Testis (tissue), 3 donors: ENCODE results near the gene PLPP2. TPM values are rescaled to one million over a fixed set of nuclear protein-coding genes. Genes with fewer than 3 reads are reported as not detected.

Experiments used
- DNase-seq: peaks from one replicate; pipeline ENCODE4 v3.0.0-alpha.2; 2019
- H3K27ac ChIP-seq, 2 donors: fragments of 200-600 bp; sonication (generic); one replicate each; pipeline ENCODE4 v1.5.1; 2019
- H3K27me3 ChIP-seq: fragments of 200-600 bp; sonication (generic); one replicate; pipeline ENCODE4 v1.5.1; 2019
- H3K36me3 ChIP-seq: fragments of 200-600 bp; sonication (generic); one replicate; pipeline ENCODE4 v1.5.1; 2017; ENCODE audit warnings: low read depth; ENCODE audit errors: missing control alignments
- H3K4me1 ChIP-seq: fragments of 200-600 bp; sonication (generic); one replicate; pipeline ENCODE4 v1.5.1; 2019
- H3K4me3 ChIP-seq, 2 donors: fragments of 200-600 bp; sonication (generic); one replicate each; pipeline ENCODE4 v1.5.1; 2017 to 2019
- H3K9me3 ChIP-seq: fragments of 200-600 bp; sonication (generic); one replicate; pipeline ENCODE4 v1.5.1; 2017
- POLR2A ChIP-seq: fragments of 450-650 bp; IDR thresholded peaks from one replicate; pipeline ENCODE4 v1.6.1; 2017; ENCODE audit warnings: antibody characterized with exemption, mild to moderate bottlenecking, moderate library complexity
- WGBS, 2 donors: methylation state at CpG; one replicate each; pipeline ENCODE4 v1.1.5; 2018; 5-methylcytosine and 5-hydroxymethylcytosine counted together
- intact Hi-C: fragments of 100-400 bp; cut with DNase I; formaldehyde crosslinking; loops from one replicate; pipeline ENCODE4 v1.15.1; 2023; ENCODE audit warnings: low total_unique reads
- polyA plus RNA-seq: library from polyadenylated mRNA; stranded (reverse); fragments of 350-450 nt; fragmentation: Illumina TruSeq; extraction: RNeasy Lipid Tissue Mini Kit (QIAGEN cat#74804); gene quantifications from one replicate; pipeline ENCODE4 v1.2.3, GENCODE V29; 2014; ENCODE audit warnings: low read depth, low replicate concordance; ENCODE audit not compliant: insufficient read depth
- total RNA-seq, 2 donors: library from RNA; depleted of rRNA; stranded (reverse); fragments of >200 nt; gene quantifications; one replicate each; pipeline ENCODE4 v1.2.3, GENCODE V29; 2016
- TF ChIP-seq, protein P1 (sequence below), 3 experiments: fragments of 450-650 bp in 2 of 3; fragments of 200-600 bp in 1 of 3; sonication (generic) in 1 of 3; IDR thresholded peaks; one replicate each; pipeline ENCODE4 v1.5.1; 2016 to 2019; ENCODE audit warnings: antibody characterized with exemption in 3 of 3, mild to moderate bottlenecking in 2 of 3, moderate library complexity in 1 of 3

Gene PLPP2
- total and polyA plus RNA-seq, 3 donors from 2014 or later = 12.0 to 21.4 (median 18.1) TPM

DNA sequence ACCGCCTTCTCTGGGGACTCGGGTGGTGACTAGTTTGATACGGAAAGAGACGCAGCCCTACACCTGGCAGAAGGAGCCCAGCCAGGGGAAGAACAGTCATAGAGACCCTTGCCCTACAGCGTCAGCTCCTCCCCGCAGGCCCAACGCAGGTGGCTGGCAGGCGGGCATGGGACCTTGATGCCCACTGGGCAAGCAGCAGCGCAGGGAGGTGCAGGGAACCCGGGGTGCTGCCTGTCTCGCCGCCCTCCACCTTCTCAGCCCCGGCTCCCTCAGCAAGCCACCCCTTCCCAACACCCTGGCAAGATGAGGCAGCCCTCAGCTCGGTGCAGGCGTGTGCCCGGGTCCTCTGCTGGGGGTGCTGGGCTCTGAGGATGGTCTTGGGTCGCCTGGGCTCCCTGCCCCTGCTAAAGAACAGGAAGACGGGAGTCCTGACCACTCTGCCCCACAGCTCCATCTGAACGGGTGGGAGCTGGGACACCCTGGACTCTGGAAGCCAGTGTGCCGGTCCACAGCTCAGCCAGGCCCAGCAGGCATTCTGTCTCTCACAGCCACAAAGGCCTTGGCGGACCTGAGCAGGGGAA is 44.4 kb upstream of the PLPP2 start:
- H3K27me3 ChIP-seq = no peaks in the 10 kb centered on the region
- no peak overlapping the region for H3K27ac ChIP-seq
- 86 to 97% methylated on average over 6 to 20 of the region's 21 CpGs for WGBS, 2 donors
- DNase-seq = no peak
- H3K36me3 ChIP-seq = no peaks in the 10 kb centered on the region
- H3K4me3 ChIP-seq = no peak overlapping the region
- TF ChIP-seq POLR2A = no peak
- TF ChIP-seq, protein P1, sequence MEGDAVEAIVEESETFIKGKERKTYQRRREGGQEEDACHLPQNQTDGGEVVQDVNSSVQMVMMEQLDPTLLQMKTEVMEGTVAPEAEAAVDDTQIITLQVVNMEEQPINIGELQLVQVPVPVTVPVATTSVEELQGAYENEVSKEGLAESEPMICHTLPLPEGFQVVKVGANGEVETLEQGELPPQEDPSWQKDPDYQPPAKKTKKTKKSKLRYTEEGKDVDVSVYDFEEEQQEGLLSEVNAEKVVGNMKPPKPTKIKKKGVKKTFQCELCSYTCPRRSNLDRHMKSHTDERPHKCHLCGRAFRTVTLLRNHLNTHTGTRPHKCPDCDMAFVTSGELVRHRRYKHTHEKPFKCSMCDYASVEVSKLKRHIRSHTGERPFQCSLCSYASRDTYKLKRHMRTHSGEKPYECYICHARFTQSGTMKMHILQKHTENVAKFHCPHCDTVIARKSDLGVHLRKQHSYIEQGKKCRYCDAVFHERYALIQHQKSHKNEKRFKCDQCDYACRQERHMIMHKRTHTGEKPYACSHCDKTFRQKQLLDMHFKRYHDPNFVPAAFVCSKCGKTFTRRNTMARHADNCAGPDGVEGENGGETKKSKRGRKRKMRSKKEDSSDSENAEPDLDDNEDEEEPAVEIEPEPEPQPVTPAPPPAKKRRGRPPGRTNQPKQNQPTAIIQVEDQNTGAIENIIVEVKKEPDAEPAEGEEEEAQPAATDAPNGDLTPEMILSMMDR (IDR thresholded peaks at IDR 0.05) = no peak
- intact Hi-C loops = no loop called here
- H3K9me3 ChIP-seq = no peaks in the 10 kb centered on the region
- peaks cover 4% of the 10 kb centered on the region for H3K4me1 ChIP-seq

DNA sequence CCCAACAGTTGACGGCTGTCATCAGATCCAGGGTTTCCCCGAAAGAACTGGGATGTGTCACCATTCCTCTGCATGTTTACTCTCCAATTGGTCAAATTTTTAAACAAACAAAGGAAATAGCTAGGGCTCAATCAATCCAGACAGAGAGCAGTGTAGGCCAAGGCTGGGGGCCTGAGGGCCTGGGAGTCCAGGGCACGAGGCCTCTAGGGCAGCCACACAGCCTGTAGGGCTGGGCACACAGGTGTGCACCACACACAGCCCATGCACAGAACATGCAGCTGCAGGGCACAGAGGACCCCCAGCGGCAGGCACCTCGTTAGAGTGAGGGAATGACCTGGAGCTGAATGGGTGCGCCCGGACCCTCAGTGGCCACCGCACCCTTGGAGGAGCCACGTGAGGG is 43.9 kb upstream of the PLPP2 start:
- peaks cover 4% of the 10 kb centered on the region for H3K4me1 ChIP-seq
- H3K9me3 ChIP-seq = no peaks in the 10 kb centered on the region
- no peaks in the 10 kb centered on the region for H3K27me3 ChIP-seq
- H3K27ac ChIP-seq = no peak overlapping the region
- no peak for DNase-seq
- no peak for TF ChIP-seq POLR2A
- TF ChIP-seq, protein P1 (IDR thresholded peaks at IDR 0.05) = no peak
- intact Hi-C loops = no loop called here
- no peak overlapping the region for H3K4me3 ChIP-seq
- no peaks in the 10 kb centered on the region for H3K36me3 ChIP-seq
- 84 to 97% methylated on average over 7 to 9 of the region's 9 CpGs for WGBS, 2 donors

DNA sequence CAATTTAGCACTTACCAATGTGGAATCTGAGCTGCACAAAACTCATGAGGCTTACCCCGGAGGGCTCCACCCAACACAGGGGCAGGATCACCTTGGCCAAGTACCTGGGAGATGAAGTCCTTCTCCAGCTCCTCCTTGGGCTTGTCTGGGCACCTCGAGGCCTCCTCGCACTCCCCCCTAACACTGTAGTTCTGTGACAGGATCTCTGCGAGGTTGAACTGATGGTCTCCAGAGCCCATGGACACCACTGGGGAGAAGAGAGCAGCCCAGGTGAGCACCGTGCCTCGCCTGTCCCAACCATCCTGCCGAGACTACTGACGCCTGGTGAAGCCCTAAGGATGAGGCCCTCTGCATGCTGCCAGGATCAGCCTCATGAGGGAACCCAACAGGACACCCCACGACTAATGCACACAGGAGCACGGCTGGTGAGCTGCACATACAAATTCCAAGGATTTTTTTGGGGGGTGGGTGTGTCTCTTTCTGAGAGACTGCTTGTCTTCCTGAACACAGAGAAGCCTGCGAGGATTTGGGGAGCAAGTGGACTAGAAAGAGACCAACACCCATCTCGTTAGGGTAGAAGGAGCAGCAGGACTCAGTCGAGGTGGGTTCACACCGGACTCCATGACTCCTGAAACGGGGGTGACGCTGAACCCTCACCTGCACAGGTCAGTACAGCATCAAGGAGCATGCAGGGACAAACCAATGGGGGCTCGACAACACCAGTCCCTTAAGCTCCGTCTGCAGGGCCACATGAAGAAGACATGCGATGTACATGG is 43.3 kb upstream of the PLPP2 start:
- H3K36me3 ChIP-seq = no peaks in the 10 kb centered on the region
- intact Hi-C loops = no loop called here
- TF ChIP-seq POLR2A = no peak
- TF ChIP-seq, protein P1 (IDR thresholded peaks at IDR 0.05) = no peak
- no peak overlapping the region for H3K4me3 ChIP-seq
- no peak for DNase-seq
- H3K27ac ChIP-seq = no peak overlapping the region
- peaks cover 4% of the 10 kb centered on the region for H3K4me1 ChIP-seq
- H3K27me3 ChIP-seq = no peaks in the 10 kb centered on the region
- WGBS, 2 donors = 92 to 95% methylated on average over 17 to 19 of the region's 19 CpGs
- H3K9me3 ChIP-seq = no peaks in the 10 kb centered on the region

DNA sequence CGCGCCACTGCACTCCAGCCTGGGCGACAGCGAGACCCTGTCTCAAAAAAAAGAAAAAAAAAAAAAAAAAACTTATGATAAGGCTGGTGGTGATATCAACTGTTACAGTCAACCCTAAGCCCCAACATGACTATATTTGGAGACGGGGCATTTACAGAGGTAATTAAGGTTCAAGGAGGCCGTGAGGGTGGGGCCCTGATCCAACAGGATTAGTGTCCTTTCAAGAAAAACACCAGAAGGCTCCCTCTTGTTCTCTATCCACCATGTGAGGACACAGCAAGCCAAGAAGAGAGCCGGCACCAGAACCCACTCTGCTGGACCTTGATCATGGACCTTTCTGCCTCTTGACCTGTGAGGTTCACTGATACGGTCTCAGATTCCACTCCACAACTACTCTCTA is 39.3 kb upstream of the PLPP2 start:
- no peak overlapping the region for H3K4me3 ChIP-seq
- DNase-seq = no peak
- no peaks in the 10 kb centered on the region for H3K9me3 ChIP-seq
- H3K4me1 ChIP-seq = no peaks in the 10 kb centered on the region
- H3K27me3 ChIP-seq = no peaks in the 10 kb centered on the region
- WGBS, 2 donors = 92 to 96% methylated on average over 8 of the region's 8 CpGs
- intact Hi-C loops = no loop called here
- no peak overlapping the region for H3K27ac ChIP-seq
- no peaks in the 10 kb centered on the region for H3K36me3 ChIP-seq
- no peak for TF ChIP-seq POLR2A
- TF ChIP-seq, protein P1 (IDR thresholded peaks at IDR 0.05) = no peak
